ENCODE measurements around the gene SLC41A2.
"Not testable (repeated sequence)": the region's sequence is repeated elsewhere in the genome, so short reads cannot be mapped to it uniquely, and the experiment has no call there.

Gene SLC41A2, protein sequence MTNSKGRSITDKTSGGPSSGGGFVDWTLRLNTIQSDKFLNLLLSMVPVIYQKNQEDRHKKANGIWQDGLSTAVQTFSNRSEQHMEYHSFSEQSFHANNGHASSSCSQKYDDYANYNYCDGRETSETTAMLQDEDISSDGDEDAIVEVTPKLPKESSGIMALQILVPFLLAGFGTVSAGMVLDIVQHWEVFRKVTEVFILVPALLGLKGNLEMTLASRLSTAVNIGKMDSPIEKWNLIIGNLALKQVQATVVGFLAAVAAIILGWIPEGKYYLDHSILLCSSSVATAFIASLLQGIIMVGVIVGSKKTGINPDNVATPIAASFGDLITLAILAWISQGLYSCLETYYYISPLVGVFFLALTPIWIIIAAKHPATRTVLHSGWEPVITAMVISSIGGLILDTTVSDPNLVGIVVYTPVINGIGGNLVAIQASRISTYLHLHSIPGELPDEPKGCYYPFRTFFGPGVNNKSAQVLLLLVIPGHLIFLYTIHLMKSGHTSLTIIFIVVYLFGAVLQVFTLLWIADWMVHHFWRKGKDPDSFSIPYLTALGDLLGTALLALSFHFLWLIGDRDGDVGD

DNA sequence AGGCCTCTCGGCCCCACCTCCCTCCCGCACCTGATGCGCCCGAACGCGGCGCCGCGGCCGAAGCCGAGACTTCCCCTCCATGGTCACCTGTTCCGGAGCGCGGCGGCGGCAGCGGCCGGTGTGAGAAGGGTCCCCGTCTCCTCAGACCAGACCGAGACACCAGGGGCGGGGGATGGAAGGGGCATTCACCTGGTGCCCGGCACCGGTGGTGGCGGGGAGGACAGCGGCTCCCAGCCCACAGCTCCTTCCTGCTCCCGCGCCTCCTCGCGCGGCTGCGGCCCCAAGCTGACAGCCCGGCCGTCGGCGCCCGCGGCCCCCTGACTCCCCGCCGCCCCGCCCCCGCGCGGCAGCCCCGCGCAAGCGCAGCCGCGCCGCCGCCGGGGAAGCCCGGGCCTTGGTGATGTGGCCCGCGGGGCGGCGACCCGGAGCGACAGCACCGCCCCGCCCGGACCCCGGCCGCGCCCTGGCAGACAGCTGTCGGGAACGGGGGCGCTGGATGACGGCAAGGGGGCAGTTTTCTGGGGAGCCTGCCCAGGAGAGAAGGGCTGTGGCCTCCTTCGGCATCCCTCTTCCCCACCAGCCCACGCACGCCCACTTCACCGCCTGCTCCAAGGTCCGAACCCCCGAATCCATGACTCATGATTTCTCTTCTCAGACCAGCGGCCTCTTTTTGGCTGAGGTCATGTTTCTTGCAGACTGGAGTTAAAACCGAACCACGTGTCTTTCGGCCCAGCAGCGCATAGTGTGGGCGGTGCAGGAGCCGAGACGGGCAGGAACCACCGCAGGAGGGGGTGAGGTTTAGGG, at the start of gene SLC41A2:
TSS of gene SLC41A2 (minus strand) at position 290 of the 804 bp plus-strand sequence. CDS start 29,763 bp downstream, outside the sequence.
- DNase-seq (ENCODE audit: low spot score), result peak; percentile 74

DNA sequence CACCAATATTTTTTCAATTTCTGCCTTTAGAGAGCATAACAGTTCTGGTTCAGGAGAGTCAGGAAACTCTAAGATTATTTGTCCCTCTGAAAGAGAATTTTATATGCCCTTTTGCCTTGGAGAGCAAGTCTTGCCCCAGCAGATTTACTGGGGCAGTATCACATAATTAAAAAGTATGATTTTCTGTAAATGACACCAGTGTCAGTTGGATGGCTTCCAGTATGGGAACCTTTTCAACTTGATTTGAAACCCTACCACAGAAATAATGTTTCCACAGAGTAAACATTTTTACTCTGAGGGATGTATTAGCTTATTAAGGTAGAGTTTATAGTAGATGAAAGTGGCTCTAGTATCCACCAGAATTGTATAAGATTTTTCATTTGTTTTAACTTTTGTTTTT, 43.4 kb upstream of the SLC41A2 start:
- DNase-seq (ENCODE audit: low spot score), result no peak

DNA sequence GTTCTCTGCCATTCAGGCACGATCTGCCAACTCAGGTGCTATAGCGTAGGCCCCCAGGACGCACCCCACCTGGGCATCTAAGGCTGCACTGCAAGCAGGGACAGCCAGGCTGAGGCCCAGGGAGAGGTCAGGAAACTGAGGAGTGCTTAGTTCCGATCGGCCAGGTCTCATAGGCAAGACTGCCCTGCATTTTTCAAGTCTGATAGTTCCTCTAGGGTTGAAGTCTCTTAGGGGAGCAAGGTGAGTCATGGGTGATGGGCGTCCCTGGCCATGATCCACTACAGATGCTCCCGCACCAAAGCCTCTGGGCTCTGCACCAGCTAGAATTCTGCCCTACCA, 41.2 kb upstream of the SLC41A2 start:
- DNase-seq (ENCODE audit: low spot score), result no peak

DNA sequence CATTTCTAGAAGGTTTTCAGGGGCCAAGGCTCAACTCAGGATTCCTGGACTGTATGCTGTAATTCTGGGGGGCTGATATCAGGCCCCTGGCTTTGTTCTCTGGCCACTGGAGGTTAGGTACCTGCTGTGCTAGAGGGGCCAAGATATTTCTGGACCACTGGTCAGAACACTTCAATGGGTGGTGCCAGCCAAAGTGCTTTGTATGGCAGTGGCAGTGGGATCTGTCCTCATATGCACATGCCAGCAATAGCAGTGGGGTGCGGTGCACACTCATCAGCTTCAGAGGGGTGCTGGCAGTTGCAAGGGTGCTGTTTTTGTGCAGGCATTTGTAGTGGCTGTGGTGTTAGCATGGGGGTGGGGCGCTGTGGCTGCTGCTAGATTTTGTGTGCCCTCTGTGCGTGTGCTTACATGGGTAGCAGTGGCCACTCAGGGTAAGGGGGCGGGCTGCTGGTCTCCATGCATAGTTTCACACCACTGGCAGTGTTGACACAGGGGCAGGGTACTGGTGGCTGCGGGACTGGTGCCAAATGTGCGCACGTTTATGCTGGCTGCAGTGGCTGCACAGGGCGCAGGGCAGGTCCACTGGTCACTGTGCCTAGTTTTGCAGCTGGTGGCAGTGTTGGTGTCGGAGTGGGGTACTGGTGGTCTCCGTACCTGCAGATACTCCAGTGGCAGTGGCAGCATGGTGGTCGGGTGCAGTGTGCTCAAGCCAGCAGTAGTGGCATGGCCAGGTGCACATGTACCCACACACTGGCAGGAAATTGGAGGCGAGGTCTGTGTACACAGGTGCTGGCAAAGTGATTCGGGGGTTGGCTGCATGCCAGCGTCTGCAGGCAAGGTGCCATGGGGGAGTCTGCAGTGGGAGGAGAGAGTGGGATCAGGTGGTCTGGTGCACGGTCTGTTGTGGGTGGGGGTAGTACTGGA, 40.6 kb upstream of the SLC41A2 start:
- no peak for DNase-seq (ENCODE audit: low spot score)

DNA sequence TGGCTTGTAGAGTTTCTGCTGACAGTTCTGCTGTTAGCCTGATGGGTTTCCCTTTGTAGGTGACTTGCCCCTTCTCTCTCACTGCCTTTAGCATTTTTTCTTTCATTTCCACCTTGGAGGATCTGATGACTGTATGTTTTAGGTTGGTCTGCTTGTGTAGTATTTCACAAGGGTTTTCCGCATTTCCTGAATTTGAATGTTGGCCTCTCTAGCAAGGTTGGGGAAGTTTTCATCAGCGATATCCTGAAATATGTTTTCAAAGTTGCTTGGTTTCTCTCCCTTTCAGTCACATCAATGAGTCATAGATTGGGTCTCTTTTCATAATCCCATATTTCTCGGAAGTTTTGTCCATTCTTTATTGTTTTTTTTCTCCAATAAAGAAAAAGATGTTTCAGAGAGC, 39.5 kb upstream of the SLC41A2 start:
- no peak for DNase-seq (ENCODE audit: low spot score)

DNA sequence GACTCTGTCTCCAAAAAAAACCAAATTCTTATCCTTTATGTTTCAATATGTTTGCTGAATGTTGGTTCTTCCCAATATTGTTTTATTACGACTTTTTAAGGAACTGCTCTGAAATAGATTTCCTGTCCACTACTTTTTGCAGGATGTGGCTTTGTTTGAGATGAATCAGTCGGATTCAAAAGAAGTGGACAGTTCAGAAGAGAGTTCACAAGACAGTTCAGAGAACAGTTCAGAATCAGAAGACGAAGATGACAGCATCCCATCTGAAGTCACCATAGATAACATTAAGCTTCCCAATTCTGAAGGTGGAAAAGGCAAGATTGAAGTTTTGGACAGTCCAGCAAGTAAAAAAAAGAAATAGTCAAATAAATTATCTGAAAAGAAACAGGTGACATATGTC, 36.2 kb upstream of the SLC41A2 start:
- DNase-seq (ENCODE audit: low spot score), result no peak

DNA sequence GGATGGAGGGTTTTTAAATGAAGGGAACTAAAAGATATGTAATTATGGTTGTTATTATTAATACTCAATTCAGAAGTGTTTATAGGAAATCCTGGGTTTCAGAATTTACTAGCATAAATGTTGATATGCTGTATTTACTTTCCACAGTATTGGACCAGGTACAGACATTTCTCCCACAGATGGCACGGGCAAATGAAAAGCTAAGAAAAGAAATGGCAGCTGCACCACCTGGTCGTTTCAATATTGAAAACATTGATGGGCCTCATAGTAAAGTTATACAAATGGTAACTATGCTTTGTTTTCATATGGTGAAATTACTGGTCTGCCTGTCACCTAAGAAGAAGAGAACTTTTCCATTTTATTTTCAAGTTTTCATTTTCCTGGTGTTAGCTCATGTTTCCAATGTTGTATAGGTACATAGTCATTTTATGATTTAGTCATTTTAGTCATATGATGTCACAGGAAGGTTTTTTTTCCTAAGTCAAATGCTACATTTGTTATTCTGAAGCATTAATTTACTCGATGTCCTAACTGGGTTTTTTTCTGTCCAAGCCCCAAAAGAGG, 33.6 kb upstream of the SLC41A2 start:
- no peak for DNase-seq (ENCODE audit: low spot score)

DNA sequence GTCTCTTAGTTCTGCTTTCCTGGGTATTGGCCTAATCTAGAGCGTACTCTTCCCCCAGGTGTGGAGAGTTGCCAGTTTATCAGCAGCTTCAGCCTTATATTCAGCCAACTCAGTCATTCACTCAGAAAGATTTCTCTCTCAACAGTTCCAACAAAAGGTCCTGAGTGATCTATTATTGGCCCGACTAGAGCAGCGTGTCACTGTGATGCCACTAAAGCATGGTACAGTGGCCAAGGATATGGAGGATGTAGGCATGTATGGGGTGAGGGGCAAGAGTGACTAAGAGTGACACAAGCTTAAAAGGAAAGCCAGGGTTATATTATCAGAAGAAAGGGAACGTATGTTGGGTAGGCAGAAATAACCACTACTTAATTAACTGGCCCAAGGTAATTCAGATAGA, 32.9 kb upstream of the SLC41A2 start:
- no peak for DNase-seq (ENCODE audit: low spot score)

DNA sequence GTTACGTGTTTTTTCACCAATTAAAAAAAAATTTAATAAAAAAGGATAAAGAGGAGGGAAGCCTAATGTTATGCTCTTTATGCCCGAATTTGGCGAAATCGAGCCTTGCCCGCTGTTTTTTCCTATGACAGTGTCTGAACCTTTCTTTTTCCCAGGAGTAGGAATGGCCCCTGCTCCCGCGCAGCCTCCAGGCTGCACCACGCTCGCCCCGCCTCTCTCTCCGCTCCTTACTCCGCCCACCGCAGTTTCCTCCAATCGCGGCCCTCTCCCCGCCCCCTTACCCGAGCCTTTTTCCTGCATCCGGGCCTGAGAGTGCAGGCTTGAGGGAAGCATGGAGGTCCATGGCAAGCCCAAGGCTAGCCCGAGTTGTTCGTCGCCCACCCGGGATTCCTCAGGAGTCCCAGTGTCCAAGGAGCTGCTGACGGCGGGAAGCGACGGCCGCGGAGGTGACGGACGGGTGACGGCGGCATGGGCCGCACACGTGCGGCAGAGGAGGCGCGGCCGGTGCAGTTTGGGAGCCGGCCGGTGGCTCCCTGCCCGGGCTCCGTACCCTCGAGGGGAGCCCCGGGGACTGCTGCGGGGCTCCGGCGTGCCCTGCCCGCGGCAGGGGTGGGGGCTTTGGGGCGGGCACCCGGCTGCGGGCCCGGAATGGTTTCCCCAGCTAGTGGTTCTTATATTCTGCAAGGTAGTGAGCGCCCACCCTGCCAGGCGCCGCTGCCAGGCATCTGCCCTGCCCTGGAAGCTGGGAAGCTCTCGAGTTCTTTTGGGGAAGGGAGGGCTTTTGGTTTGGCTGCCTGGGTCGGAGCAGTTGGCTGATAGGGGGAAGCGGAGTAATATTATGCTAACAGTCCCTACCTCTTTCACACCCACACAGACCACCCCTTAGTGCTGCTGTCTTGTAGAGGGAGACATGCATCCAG, 28.2 kb upstream of the SLC41A2 start, which contains the start of gene NOPCHAP1:
TSS of gene NOPCHAP1 (plus strand) at position 295 of the 920 bp plus-strand sequence. CDS start at position 332, 37 bp downstream.
- DNase-seq (ENCODE audit: low spot score), result peak; percentile 94

DNA sequence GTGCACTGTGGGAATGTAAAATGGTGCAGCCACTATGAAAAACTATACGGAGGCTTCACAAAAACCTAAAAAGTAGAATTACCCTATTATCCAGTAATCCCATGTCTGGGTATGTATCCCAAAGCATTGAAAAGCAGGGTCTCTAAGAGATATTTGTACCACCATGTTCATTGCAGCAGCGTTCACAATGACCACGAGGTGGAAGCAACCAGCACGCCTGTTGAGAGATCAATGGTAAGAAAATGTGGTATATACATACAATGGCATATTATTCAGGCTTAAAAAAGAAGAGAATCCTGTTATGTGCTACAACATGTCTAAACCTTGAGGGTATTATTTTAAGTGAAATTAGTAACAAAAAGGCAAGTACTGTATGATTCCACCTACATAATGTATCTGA, 27.1 kb upstream of the SLC41A2 start:
- peak; percentile 42 for DNase-seq (ENCODE audit: low spot score)

DNA sequence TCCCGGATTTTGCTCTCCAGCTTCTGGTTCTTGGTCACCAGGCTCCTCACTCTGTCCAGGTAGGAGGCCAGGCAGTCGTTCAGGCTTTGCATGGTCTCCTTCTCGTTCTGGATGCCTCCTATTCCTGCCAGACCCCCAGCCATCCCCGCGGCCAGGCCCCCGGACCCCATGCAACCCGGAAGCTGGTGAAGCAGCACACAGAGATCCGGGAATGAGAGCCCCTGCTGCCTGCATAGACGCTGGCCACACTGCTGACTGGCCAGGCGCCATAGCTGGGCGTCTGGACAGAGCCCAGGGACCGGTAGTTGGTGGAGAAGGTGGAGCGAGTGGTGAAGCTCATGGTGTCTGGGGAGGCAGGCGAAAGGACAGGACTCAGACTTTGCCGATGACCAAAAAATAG, 19.6 kb upstream of the SLC41A2 start:
- not testable (repeated sequence) for DNase-seq (ENCODE audit: low spot score)

DNA sequence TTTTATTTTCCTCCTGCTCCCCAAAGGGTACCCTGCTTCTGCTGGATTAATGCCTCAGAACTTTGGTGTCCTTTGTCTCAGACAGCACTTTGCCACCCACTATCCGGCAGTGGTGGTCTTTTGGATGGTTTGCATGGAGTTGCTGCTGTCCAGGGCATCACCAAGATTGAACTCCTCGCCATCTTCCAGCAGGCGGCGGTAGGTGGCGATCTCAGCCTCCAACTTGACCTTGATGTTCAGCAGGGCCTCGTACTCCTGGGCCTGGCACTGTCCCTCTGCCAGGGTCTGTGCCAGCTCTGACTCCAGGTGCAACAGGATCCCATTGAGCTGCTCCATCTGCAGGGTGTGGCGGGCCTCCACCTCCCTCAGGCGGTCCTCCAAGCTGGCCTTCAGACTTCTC, 18.6 kb upstream of the SLC41A2 start:
- no peak for DNase-seq (ENCODE audit: low spot score)

DNA sequence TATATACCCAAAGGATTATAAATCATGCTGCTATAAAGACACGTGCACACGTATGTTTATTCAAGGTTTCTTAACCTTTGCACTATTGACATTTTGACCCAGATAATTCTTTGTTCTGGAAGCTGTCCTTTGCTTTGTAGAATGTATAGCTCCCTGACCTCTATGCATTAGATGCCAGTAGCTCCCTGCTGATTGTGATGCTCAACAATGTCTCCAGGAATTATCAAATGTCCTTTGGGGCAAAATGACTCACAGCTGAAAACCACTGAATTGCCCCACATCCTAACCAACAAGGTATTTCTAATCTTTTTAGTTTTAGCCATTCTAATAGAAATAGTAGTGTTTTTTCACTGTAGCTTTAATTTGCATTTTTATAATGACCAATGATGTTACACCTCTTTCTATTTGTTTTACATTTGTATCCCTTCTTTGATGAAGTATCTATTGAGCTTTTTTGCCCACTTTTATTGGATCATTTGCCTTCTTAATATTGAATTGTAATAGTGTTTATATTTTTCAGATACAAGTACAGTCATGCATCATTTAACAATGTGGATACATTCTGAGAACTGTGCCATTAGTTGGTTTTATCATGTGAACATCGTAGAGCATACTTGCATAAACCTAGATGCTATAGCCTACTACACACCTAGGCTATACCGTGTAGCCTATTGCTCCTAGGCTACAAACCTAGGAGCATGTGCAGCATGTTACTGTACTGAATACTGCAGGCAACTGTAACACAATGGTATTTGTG, 17.7 kb upstream of the SLC41A2 start:
- DNase-seq (ENCODE audit: low spot score), result no peak

DNA sequence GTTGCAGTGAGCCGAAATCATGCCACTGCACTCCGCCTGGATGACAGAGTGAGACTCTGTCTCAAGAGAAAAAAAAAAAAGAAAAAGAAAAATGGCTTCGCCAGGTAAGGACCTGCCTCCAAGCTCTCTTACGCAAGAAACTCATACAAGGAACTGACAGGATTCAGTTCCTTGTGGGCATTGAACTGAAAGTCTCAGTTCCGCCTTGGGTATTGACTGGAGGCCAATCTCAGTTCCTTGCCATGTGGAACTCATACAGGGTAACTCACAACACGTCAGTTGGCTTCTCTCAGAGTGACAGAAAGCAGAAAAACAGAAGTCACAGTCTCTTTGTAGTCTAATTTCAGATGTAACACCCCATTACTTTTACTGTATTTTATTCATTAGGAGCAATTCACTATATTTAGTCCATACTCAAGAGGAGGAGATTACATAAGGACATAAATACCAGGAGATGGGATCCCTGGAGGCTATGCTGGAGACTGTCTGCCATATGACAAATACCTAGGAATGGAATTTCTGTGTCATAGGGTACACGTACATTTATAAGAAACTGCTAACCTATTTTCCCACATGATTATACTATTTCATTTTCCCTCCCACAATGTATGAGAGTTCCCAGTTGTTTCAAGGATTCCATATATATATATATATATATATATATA, 16.7 kb upstream of the SLC41A2 start:
- DNase-seq (ENCODE audit: low spot score), result no peak

DNA sequence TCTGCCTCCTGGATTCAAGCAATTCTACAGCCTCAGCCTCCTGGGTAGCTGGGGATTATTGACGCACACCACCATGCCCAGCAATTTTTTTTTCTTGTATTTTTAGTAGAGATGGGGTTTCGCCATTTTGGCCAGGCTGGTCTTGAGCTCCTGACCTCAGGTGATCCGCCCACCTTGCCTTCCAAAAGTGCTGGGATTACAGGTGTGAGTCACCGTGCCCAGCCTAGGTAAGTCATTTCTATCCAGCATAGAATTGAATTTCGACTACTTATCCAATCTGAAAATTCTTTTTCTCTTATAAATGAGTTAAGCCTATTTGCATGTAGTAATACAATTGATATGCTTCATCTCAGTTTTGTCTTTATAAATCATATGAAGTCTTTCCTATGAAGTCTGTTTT, 15.2 kb upstream of the SLC41A2 start:
- no peak for DNase-seq (ENCODE audit: low spot score)

DNA sequence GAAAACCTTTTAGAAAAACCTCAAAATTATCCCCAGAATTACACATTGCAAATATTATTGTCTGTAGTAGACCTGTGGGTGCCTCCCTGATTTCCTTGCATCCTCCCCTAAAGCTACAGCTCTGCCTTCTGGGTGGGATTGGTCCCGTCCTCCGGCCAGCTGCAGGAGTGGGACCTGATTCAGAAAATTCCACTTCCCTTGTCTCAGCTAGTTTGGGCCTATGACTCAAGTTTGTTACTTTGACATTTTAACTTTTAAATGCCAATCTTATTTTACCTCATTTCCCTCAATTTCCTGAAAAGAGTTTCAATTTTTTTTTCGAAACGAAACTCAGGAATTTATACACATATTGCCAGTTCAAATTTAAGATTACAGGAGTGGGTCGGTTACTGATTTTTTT, 13.2 kb upstream of the SLC41A2 start:
- DNase-seq (ENCODE audit: low spot score), result no peak

DNA sequence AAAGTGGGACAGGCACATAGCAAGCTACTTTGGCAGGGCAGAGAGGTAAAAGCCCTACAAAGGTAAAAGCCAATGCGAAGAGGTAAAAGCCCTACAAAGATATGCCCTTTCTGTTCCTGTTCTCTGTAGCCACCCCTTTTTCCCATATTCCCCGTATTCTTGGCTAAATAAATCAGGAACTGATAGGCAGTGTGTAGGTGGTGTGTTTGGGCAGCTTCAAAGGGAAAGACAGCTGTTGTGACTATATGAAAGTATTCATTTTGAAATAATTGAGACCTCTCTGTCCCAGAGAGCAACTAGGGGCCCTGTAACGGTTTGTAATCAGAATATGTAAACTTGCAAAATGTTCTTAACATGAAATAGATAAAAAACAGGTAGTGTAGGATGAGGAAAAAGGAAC, 11.3 kb upstream of the SLC41A2 start:
- DNase-seq (ENCODE audit: low spot score), result no peak

DNA sequence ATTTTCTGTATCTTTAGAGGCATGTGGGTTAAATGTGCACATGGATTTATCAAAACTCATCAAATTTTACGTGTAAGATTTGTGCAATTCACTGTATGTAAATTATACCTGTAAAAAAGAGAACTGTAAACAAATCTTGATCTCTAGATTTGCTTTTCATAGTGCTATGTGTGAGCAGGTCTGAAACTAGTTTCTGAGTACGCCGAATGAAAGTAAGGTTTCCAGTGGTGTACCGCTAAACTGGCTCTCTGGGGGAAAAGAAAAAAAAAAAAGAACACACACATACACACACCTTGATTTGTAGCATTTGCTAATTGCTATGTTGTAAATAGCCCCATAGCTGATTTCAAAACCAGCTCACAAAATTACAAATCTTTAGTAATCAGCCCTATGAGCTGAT, 8.6 kb upstream of the SLC41A2 start:
- DNase-seq (ENCODE audit: low spot score), result no peak

DNA sequence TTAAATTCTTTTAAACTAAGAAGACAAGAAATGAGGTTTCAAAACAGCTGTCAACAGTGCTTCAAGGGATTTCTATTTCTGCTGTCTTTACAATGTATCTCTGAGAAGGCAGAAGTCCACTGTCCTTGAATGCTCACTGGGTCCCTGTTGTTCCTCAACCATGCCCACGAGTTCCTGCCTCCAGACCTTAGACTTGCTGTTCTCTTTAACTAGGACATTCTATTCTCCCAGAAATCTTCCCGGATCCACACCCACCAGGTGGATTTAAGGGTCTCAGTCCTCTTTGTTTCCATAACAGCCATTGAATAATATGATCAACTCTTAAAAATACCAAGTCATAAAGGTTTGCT, 6.7 kb upstream of the SLC41A2 start:
- no peak for DNase-seq (ENCODE audit: low spot score)

Measured in HuH-7 (cell line).